OCI-LY3 (cell line): Measurements from ENCODE around the gene NRAP.

ENCODE experiments used
- H2AFZ ChIP-seq: fragments of 200-600, 300-600 bp; shearing (Covaris generic); 2 replicates; pipeline ENCODE4 v1.6.0; 2014; ENCODE audit warnings: antibody characterized with exemption, low read depth, low read length
- H3K27ac ChIP-seq: fragments of 200-600, 300-600 bp; sonication (generic); 2 replicates; pipeline ENCODE4 v1.5.1; 2014; ENCODE audit warnings: mild to moderate bottlenecking, low read length, moderate library complexity, mixed read lengths
- H3K27me3 ChIP-seq: fragments of 200-600, 300-600 bp; sonication (generic); 2 replicates; pipeline ENCODE4 v1.6.1; 2014; ENCODE audit warnings: low read depth, low read length, mixed read lengths
- H3K36me3 ChIP-seq: fragments of 200-600, 300-600 bp; sonication (generic); replicated peaks from 2 replicates; pipeline ENCODE3; 2014; ENCODE audit warnings: low read depth, low read length, mixed read lengths
- H3K4me1 ChIP-seq: fragments of 300-600, 200-600 bp; sonication (generic); 2 replicates; pipeline ENCODE4 v1.6.1; 2014; ENCODE audit warnings: low read length, mixed read lengths
- H3K4me2 ChIP-seq: fragments of 200-600, 300-600 bp; sonication (generic); 2 replicates; pipeline ENCODE4 v1.6.1; 2014; ENCODE audit warnings: low read length, mixed read lengths
- H3K4me3 ChIP-seq: fragments of 300-600, 200-600 bp; sonication (generic); 2 replicates; pipeline ENCODE4 v1.5.1; 2014; ENCODE audit warnings: antibody characterized with exemption, mild to moderate bottlenecking, low read length, moderate library complexity
- H3K79me2 ChIP-seq: fragments of 300-600, 200-600 bp; shearing (Covaris generic); 2 replicates; pipeline ENCODE4 v1.6.1; 2014; ENCODE audit warnings: mild to moderate bottlenecking, low read length, mixed read lengths
- H3K9ac ChIP-seq: fragments of 300-600, 200-600 bp; shearing (Covaris generic); 2 replicates; pipeline ENCODE4 v1.6.0; 2014; ENCODE audit warnings: mild to moderate bottlenecking, low read length, moderate library complexity
- H3K9me3 ChIP-seq: fragments of 200-600, 300-600 bp; shearing (Covaris generic); 2 replicates; pipeline ENCODE4 v1.6.1; 2014; ENCODE audit warnings: low read length, mixed read lengths; ENCODE audit not compliant: insufficient read depth
- H4K20me1 ChIP-seq: fragments of 200-600, 300-600 bp; sonication (generic); 2 replicates; pipeline ENCODE4 v1.6.1; 2016; ENCODE audit warnings: low read length, mixed read lengths; ENCODE audit not compliant: insufficient read depth
- CTCF ChIP-seq: fragments of 200-600, 300-600 bp; sonication (generic); IDR thresholded peaks from 2 replicates; pipeline ENCODE4 v1.5.1; 2014; ENCODE audit warnings: antibody characterized with exemption, low read length, low read depth
- EZH2phosphoT487 ChIP-seq: fragments of 200-600 bp; shearing (Covaris generic); IDR thresholded peaks from 2 replicates; pipeline ENCODE4 v1.6.1; 2018; ENCODE audit warnings: antibody characterized with exemption, mixed run types, low read depth

The NRAP gene

GRCh38 chr10:113555245-113555644 is 108.6 kb downstream of the NRAP start:
- Histone ChIP-seq H3K4me3 (no peak overlapping the region), H3K27me3 (no peaks in the 10 kb centered on the region)
- TF ChIP-seq EZH2phosphoT487 = no peak
- TF ChIP-seq CTCF = no peak

GRCh38 chr10:113554214-113554613 is 109.6 kb downstream of the NRAP start:
- H4K20me1 ChIP-seq = no peaks in the 10 kb centered on the region
- no peak overlapping the region for H3K4me2 ChIP-seq
- no peak overlapping the region for H3K9ac ChIP-seq
- H2AFZ ChIP-seq = no peak overlapping the region
- no peaks in the 10 kb centered on the region for H3K9me3 ChIP-seq
- no peaks in the 10 kb centered on the region for H3K79me2 ChIP-seq
- no peaks in the 10 kb centered on the region for H3K36me3 ChIP-seq
- H3K27ac ChIP-seq = no peak overlapping the region
- no peak for TF ChIP-seq CTCF
- TF ChIP-seq EZH2phosphoT487 = no peak
- H3K4me3 ChIP-seq = no peak overlapping the region
- H3K27me3 ChIP-seq = no peaks in the 10 kb centered on the region
- peaks cover 16% of the 10 kb centered on the region for H3K4me1 ChIP-seq

More at GRCh38 chr10:113555245-113555644, 108.6 kb downstream of the NRAP start:
- H3K9me3 ChIP-seq = no peaks in the 10 kb centered on the region
- no peak overlapping the region for H3K4me2 ChIP-seq
- no peak overlapping the region for H3K27ac ChIP-seq
- no peaks in the 10 kb centered on the region for H3K79me2 ChIP-seq
- H2AFZ ChIP-seq = no peak overlapping the region
- no peaks in the 10 kb centered on the region for H3K36me3 ChIP-seq
- H3K4me1 ChIP-seq = peaks cover 11% of the 10 kb centered on the region
- H4K20me1 ChIP-seq = no peaks in the 10 kb centered on the region
- no peak overlapping the region for H3K9ac ChIP-seq

GRCh38 chr10:113553149-113553548 is 110.7 kb downstream of the NRAP start:
- Histone ChIP-seq H3K4me3 (no peak overlapping the region), H3K4me1 (peaks cover 16% of the 10 kb centered on the region), H2AFZ (no peak overlapping the region), H3K4me2 (no peak overlapping the region), H3K27ac (no peak overlapping the region), H4K20me1 (no peaks in the 10 kb centered on the region), H3K9me3 (no peaks in the 10 kb centered on the region), H3K79me2 (no peaks in the 10 kb centered on the region), H3K36me3 (no peaks in the 10 kb centered on the region), H3K27me3 (no peaks in the 10 kb centered on the region), H3K9ac (no peak overlapping the region)
- TF ChIP-seq EZH2phosphoT487 = no peak
- TF ChIP-seq CTCF = no peak

GRCh38 chr10:113552701-113553100 is 111.1 kb downstream of the NRAP start, which contains the start of gene HABP2:
HABP2 (plus strand) TSS chr10:113553053; CDS start chr10:113553122, 69 bp downstream.
- no peak for TF ChIP-seq EZH2phosphoT487
- no peak for TF ChIP-seq CTCF
- no peaks in the 10 kb centered on the region for H4K20me1 ChIP-seq

More at GRCh38 chr10:113552701-113553100, 111.1 kb downstream of the NRAP start, which contains the start of gene HABP2:
- no peaks in the 10 kb centered on the region for H3K27me3 ChIP-seq
- peaks cover 16% of the 10 kb centered on the region for H3K4me1 ChIP-seq
- no peak within 1 kb of the TSS for H3K4me3 ChIP-seq
- no peak within 1 kb of the TSS for H2AFZ ChIP-seq
- no peak within 1 kb of the TSS for H3K4me2 ChIP-seq
- H3K9me3 ChIP-seq = no peaks in the 10 kb centered on the region
- H3K9ac ChIP-seq = no peak within 1 kb of the TSS
- no peaks in the 10 kb centered on the region for H3K36me3 ChIP-seq
- no peaks in the 10 kb centered on the region for H3K79me2 ChIP-seq
- H3K27ac ChIP-seq = no peak within 1 kb of the TSS
